HG02885 (cell line): ENCODE data around the gene TALDO1.
A peak's percentile ranks its signal among the peaks of the same experiment; 100 is the strongest.

Experiments
- ATAC-seq: cut with Tn5 transposase; IDR thresholded peaks from one replicate; pipeline ENCODE4 v1.9.1; 2021; ENCODE audit warnings: mild to moderate bottlenecking; ENCODE audit not compliant: unreplicated experiment, poor library complexity

The TALDO1 gene

GRCh38 chr11:794766-795633 is 47.7 kb downstream of the TALDO1 start:
- ATAC-seq: no peak

GRCh38 chr11:795634-796564 is 48.6 kb downstream of the TALDO1 start:
- peak; percentile 37 for ATAC-seq

GRCh38 chr11:796565-797295 is 49.5 kb downstream of the TALDO1 start:
- no peak for ATAC-seq

- ATAC-seq: peak; percentile 42
Observed at GRCh38 chr11:797296-798092, 50.2 kb downstream of the TALDO1 start.

- ATAC-seq: peak; percentile 74
Observed at GRCh38 chr11:798093-798713, 50.9 kb downstream of the TALDO1 start, which contains the start of gene SLC25A22. Gene SLC25A22, minus strand, starts transcription at chr11:798281. Its CDS starts 3,275 bp downstream, at chr11:795006.

- ATAC-seq: no peak
Observed at GRCh38 chr11:799641-800316, 52.5 kb downstream of the TALDO1 start.

- ATAC-seq: no peak
Observed at GRCh38 chr11:800473-800872, 53.2 kb downstream of the TALDO1 start.

GRCh38 chr11:801097-801780 is 54.0 kb downstream of the TALDO1 start:
- ATAC-seq: no peak

GRCh38 chr11:802018-802617 is 54.9 kb downstream of the TALDO1 start:
- ATAC-seq: no peak

- ATAC-seq: no peak
Observed at GRCh38 chr11:802693-803466, 55.6 kb downstream of the TALDO1 start.

- no peak for ATAC-seq
Observed at GRCh38 chr11:803467-803742, 56.1 kb downstream of the TALDO1 start.

GRCh38 chr11:803770-804598 is 56.7 kb downstream of the TALDO1 start:
- ATAC-seq: no peak

- ATAC-seq: no peak
Observed at GRCh38 chr11:804599-804964, 57.3 kb downstream of the TALDO1 start.

GRCh38 chr11:808427-809286 is 61.4 kb downstream of the TALDO1 start:
- no peak for ATAC-seq

GRCh38 chr11:809287-810039 is 62.2 kb downstream of the TALDO1 start, which contains the start of gene RPLP2:
Gene RPLP2, plus strand, starts transcription at chr11:809967. Its CDS starts 268 bp downstream, at chr11:810235.
- peak; percentile 74 for ATAC-seq
